Left lung (tissue), 10 donors: ENCODE data around the gene GDPD3. TPM values are rescaled to one million over a fixed set of nuclear protein-coding genes. Genes with fewer than 3 reads are reported as not detected.
A peak's percentile ranks its signal among the peaks of the same experiment; 100 is the strongest.
"Not testable (repeated sequence)": the region's sequence is repeated elsewhere in the genome, so short reads cannot be mapped to it uniquely, and the experiment has no call there.

Source experiments
- ATAC-seq: fragments of 200-7000 bp; cut with Tn5 transposase; one replicate; pipeline ENCODE4 v1.9.1; 2020; ENCODE audit warnings: moderate library complexity
- DNase-seq, 4 donors: peaks; one replicate each; pipeline ENCODE4 v3.0.0-alpha.2; 2013 to 2020
- H3K27ac ChIP-seq, 2 donors: fragments of 200-600 bp; sonication (generic) in 1 of 2; one replicate each; pipeline versions ENCODE4 v1.5.0 to v1.8.0; 2020 to 2021
- H3K27me3 ChIP-seq, 2 donors: fragments of 200-600 bp; sonication (generic) in 1 of 2; one replicate each; pipeline versions ENCODE4 v1.5.0 to v1.8.0; 2020 to 2021
- H3K36me3 ChIP-seq, 2 donors: fragments of 200-600 bp; sonication (generic) in 1 of 2; one replicate each; pipeline versions ENCODE4 v1.5.0 to v1.8.0; 2020 to 2021
- H3K4me1 ChIP-seq, 2 donors: fragments of 200-600 bp; one replicate each; pipeline ENCODE4 v1.8.0; 2021
- H3K4me3 ChIP-seq, 2 donors: fragments of 200-600 bp; sonication (generic) in 1 of 2; one replicate each; pipeline versions ENCODE4 v1.5.0 to v1.8.0; 2020 to 2021; ENCODE audit warnings: mild to moderate bottlenecking in 1 of 2
- H3K9me3 ChIP-seq, 2 donors: fragments of 200-600 bp; sonication (generic) in 1 of 2; one replicate each; pipeline versions ENCODE4 v1.5.0 to v1.8.0; 2020 to 2021
- intact Hi-C, 2 donors: fragments of 100-400 bp; cut with DNase I; formaldehyde crosslinking; loops; one replicate each; pipeline versions ENCODE4 v1.11.2 to v1.14.2; 2022
- polyA plus RNA-seq, 6 donors: library from polyadenylated mRNA; unstranded; fragments of 120-200 nt; gene quantifications; one replicate each; pipeline ENCODE4 v1.2.1, GENCODE V29; 2013; ENCODE audit not compliant: insufficient read length in 6 of 6
- total RNA-seq, 2 donors: library from RNA; stranded (reverse); fragmentation: NEBNext Ultra II Directional; extraction: Animal tissue kit (Norgen Biotek cat#: 25700); gene quantifications; one replicate each; pipeline ENCODE4 v1.2.1, GENCODE V29; 2021
- TF ChIP-seq, protein P1 (sequence below), 2 donors: fragments of 200-600 bp; sonication (generic) in 1 of 2; IDR thresholded peaks; one replicate each; pipeline versions ENCODE4 v1.5.0 to v1.8.0; 2021; ENCODE audit warnings: antibody characterized with exemption in 2 of 2
- donor health status: DM: no; HTN: yes; CAD: no.
- donor health status: DM: no; HTN: no; CAD: no.

GDPD3 gene
- total and polyA plus RNA-seq, 8 donors = 5.6 to 20.3 (median 14.6) TPM

DNA sequence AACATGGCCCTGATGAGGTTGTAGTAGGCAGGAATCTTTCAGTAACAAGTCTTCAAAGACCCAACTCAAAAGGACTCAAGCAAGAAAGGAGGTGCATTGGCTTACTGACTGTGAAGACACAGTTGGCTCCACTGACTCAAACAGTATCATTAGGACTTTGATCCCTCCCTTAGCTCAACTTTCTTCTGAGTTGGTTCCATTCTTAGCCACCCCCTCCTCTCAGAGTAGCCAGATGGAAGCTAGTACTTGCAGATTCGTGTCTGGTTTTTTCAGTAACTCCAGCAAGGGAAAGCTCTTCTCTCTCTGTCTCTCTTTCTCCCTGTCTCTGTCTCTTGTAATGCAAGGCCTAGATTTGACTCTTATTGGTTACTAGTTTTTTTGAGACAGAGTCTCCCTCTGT, 14.7 kb upstream of the GDPD3 start:
- no peaks in the 10 kb centered on the region for H3K27me3 ChIP-seq
- H3K4me3 ChIP-seq = no peak overlapping the region
- DNase-seq (no peak), ATAC-seq (no peak)
- intact Hi-C loops = no loop called here
- no peak overlapping the region for H3K27ac ChIP-seq
- peaks cover 4 to 5% of the 10 kb centered on the region in 2 donors for H3K4me1 ChIP-seq
- no peaks in the 10 kb centered on the region for H3K36me3 ChIP-seq
- TF ChIP-seq, protein P1, sequence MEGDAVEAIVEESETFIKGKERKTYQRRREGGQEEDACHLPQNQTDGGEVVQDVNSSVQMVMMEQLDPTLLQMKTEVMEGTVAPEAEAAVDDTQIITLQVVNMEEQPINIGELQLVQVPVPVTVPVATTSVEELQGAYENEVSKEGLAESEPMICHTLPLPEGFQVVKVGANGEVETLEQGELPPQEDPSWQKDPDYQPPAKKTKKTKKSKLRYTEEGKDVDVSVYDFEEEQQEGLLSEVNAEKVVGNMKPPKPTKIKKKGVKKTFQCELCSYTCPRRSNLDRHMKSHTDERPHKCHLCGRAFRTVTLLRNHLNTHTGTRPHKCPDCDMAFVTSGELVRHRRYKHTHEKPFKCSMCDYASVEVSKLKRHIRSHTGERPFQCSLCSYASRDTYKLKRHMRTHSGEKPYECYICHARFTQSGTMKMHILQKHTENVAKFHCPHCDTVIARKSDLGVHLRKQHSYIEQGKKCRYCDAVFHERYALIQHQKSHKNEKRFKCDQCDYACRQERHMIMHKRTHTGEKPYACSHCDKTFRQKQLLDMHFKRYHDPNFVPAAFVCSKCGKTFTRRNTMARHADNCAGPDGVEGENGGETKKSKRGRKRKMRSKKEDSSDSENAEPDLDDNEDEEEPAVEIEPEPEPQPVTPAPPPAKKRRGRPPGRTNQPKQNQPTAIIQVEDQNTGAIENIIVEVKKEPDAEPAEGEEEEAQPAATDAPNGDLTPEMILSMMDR (IDR thresholded peaks at IDR 0.05) = no peak
- no peaks in the 10 kb centered on the region for H3K9me3 ChIP-seq

DNA sequence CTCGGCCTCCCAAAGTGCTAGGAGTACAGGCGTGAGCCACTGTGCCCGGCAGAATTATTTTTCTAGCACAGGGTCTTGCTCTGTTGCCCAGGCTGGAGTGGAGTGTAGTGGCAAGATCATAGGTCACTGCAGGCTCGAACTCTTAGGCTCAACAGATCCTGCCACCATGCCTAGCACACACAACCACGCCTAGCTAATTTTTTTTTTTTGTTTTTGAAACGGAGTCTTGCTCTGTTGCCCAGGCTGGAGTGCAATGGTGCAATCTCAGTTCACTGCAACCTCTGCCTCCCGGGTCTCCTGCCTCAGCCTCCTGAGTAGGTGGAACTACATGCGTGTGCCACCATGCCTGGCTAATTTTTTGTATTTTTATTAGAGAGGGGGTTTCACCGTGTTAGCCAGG, 12.4 kb upstream of the GDPD3 start:
- intact Hi-C loops, H3K27ac ChIP-seq, DNase-seq, H3K27me3 ChIP-seq, H3K4me3 ChIP-seq, H3K36me3 ChIP-seq, H3K9me3 ChIP-seq, ATAC-seq: not testable (repeated sequence)
- peaks cover 7 to 26% of the 10 kb centered on the region in 2 donors for H3K4me1 ChIP-seq

DNA sequence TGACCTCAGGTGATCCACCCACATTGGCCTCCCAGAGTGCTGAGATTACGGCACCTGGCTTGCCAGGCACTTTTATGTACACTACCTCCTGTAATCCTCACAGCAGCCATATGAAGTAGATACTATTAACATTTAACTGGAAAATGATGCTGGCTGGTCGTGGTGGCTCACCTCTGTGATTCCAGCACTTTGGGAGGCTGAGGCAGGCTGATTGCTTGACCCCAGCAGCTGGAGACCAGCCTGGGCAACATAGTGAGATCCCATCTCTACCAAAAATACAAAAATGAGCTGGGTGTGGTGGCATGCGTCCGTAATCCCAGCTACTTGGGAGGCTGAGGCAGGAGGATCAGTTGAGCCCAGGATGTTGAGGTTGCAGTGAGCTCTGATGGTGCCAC, 11.6 kb upstream of the GDPD3 start:
- H3K27me3 ChIP-seq = no peaks in the 10 kb centered on the region
- H3K27ac ChIP-seq = peak overlapping the region in 1 of 2 donors; percentile 87
- no peaks in the 10 kb centered on the region for H3K9me3 ChIP-seq
- ATAC-seq (no peak), DNase-seq (no peak)
- no peak overlapping the region for H3K4me3 ChIP-seq
- intact Hi-C loops = no loop called here
- H3K4me1 ChIP-seq = peaks cover 7 to 33% of the 10 kb centered on the region in 2 donors
- H3K36me3 ChIP-seq = peaks cover 0 to 2% of the 10 kb centered on the region in 2 donors
- TF ChIP-seq, protein P1 (IDR thresholded peaks at IDR 0.05) = no peak

DNA sequence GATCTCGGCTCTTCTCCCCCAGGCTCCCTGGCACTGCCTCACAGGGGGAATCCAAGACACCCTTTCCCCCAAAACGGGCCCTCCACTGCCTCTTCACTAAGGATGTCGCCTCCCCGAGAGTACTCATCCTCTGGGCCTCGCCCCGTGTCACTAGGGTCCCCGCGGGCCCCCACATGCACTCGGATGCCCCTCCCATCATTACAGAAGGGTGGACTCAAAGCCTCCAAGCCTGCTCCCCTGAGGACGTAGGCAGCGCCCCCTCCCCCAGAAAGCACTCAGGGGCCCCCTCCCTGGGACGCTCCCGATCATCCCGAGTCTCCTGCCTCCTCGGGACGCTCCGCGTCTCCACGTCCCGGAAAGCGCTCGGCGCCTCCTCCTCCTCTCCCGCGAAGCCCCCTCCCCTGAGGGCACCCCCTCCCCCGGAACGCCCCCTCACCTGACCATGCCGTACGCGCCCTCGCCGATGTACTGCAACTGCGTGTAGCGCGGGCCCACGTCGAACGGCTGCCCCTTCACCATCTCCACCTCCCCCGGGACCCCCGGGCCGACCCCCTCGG, 9.3 kb upstream of the GDPD3 start:
- DNase-seq (peak in 1 of 4 donors; percentile 71), ATAC-seq (peak; percentile 14)
- Histone ChIP-seq H3K4me1 (peaks cover 7 to 36% of the 10 kb centered on the region in 2 donors), H3K27ac (peak overlapping the region; percentile 87), H3K9me3 (no peaks in the 10 kb centered on the region), H3K27me3 (no peaks in the 10 kb centered on the region), H3K4me3 (peak overlapping the region; percentile 74 to 93), H3K36me3 (peaks cover 0 to 25% of the 10 kb centered on the region in 2 donors)
- TF ChIP-seq, protein P1 (IDR thresholded peaks at IDR 0.05) = no peak
- intact Hi-C loops = no loop called here

DNA sequence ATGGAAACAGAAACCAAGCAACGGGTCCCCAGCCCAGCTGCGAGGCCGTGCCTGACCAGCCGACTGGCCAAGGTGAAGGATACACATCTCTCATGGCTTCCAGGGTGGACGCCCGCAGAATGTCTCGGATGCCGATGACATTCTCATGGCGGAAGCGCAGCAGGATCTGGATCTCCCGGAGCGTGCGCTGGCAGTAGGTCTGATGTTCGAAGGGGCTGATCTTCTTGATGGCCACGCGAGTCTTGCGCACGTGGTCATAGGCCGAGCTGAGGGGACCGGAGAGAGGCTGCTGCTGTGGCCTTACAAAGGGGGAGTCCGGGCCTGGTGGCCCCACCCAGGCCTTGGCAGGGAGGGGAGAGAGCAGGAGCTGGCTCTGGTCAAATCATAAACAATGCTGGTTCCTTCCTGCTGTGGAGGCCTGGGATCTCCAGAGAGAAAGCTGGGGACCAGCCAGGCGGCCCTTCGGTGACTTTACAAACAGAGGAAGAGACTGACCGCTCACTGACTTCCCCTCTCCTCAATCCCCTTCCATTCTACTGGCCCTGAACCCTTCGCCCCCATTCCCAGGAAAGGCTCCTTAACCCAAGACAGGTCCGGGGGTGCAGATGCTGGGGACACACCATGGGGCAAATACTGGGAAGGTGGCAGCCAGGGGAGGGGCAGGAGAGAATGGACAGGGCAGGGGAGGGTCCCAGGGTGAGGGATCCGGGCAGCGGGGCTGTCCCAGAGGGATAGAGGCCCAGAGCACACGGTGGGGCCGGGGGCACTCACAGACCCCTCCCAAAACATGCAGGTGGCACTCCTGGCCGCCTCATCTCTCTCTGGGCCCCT, 8.6 kb upstream of the GDPD3 start:
- Histone ChIP-seq H3K27me3 (no peaks in the 10 kb centered on the region), H3K27ac (peak overlapping the region; percentile 87), H3K4me3 (peak overlapping the region; percentile 74 to 93), H3K36me3 (peaks cover 0 to 32% of the 10 kb centered on the region in 2 donors), H3K9me3 (no peaks in the 10 kb centered on the region), H3K4me1 (peaks cover 7 to 36% of the 10 kb centered on the region in 2 donors)
- TF ChIP-seq, protein P1 (IDR thresholded peaks at IDR 0.05) = no peak
- peak; percentile 14 for ATAC-seq
- DNase-seq = peak in 3 of 4 donors; percentile 43 to 80 (median 55)
- intact Hi-C loops = no loop called here
